ENCODE measurements around the gene WDR37. TPM values are rescaled to one million over a fixed set of nuclear protein-coding genes. Genes with fewer than 3 reads are reported as not detected.

The WDR37 gene
- total RNA-seq, 6 experiments from 2014 or later: 17.0 to 22.8 (median 18.8) TPM

DNA sequence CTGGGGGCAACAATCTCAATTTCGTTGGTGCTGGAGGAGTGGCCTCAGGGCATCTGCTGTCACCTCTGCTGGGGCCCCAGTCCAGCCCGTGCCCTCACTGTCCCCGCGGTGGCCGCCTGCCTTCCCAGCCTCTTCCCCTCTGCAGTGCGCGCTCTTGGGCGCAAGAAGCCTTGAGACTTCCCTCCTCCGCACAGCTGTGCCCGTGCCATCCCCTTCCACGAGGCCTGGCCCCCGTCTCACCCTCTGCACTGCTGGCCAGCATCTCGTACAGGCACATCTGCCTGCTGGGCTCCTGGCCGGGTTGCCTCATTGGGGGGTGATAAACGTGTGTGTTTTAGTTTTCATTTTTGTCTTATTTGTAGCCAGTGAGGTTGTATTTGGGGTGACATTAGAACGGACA is 44.5 kb upstream of the WDR37 start:
- Mint-ChIP-seq H3K4me3 (no peak overlapping the region), H3K36me3 (ENCODE audit: low read depth) (peaks cover 68% of the 10 kb centered on the region), H3K4me1 (ENCODE audit: low read depth) (no peaks in the 10 kb centered on the region), H3K27me3 (ENCODE audit: insufficient read depth) (peaks cover 6% of the 10 kb centered on the region), H3K27ac (no peak overlapping the region), H3K9me3 (no peaks in the 10 kb centered on the region)
- no peak for DNase-seq
- TF ChIP-seq, protein P1, sequence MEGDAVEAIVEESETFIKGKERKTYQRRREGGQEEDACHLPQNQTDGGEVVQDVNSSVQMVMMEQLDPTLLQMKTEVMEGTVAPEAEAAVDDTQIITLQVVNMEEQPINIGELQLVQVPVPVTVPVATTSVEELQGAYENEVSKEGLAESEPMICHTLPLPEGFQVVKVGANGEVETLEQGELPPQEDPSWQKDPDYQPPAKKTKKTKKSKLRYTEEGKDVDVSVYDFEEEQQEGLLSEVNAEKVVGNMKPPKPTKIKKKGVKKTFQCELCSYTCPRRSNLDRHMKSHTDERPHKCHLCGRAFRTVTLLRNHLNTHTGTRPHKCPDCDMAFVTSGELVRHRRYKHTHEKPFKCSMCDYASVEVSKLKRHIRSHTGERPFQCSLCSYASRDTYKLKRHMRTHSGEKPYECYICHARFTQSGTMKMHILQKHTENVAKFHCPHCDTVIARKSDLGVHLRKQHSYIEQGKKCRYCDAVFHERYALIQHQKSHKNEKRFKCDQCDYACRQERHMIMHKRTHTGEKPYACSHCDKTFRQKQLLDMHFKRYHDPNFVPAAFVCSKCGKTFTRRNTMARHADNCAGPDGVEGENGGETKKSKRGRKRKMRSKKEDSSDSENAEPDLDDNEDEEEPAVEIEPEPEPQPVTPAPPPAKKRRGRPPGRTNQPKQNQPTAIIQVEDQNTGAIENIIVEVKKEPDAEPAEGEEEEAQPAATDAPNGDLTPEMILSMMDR (IDR thresholded peaks at IDR 0.05): no peak

DNA sequence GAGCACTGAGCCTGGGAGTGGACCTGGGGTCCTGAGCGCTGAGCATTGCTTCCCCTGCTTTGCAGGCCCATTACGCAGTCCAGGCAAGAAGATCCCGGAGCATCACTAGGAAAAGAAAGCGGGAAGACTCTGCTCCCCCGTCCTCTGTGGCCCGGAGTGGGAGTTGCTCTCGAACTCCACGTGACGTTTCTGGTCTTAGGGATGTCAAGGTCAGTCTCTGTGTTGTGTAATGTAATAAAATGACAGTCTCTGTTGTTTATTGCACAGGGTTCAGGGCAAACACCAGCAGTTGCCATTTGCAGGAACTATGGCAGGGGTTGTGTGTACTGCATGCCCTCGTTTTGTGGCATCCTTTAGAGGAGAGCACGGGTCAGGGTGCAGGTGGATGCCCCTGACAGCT is 40.5 kb upstream of the WDR37 start:
- peaks cover 7% of the 10 kb centered on the region for H3K27me3 Mint-ChIP-seq (ENCODE audit: insufficient read depth)
- H3K36me3 Mint-ChIP-seq (ENCODE audit: low read depth): peaks cover 75% of the 10 kb centered on the region
- H3K4me3 Mint-ChIP-seq: no peak overlapping the region
- no peak overlapping the region for H3K27ac Mint-ChIP-seq
- TF ChIP-seq, protein P1 (IDR thresholded peaks at IDR 0.05): no peak
- no peaks in the 10 kb centered on the region for H3K4me1 Mint-ChIP-seq (ENCODE audit: low read depth)
- H3K9me3 Mint-ChIP-seq: no peaks in the 10 kb centered on the region
- DNase-seq: no peak

DNA sequence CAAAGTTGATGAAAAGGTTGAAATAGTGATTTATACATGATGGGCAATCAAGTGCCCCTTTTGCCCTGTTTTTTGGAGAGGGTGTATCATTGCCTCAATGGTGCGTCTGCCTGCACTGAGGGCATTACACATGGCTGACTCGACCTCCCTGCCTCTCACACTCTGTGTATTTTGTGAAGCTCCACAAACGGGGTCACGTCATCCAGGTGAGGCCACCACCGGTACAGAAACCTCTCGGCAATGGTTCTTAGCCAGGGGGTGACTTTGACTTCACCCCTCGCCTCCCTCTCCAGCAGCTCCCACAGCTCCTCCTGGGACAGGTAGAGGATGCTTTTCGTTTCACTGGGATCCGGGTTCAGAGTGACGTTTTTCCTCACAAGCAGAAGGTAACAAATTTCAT is 36.8 kb upstream of the WDR37 start:
- Mint-ChIP-seq H3K4me1 (ENCODE audit: low read depth) (no peaks in the 10 kb centered on the region), H3K27ac (no peak overlapping the region), H3K4me3 (no peak overlapping the region), H3K36me3 (ENCODE audit: low read depth) (peaks cover 54% of the 10 kb centered on the region), H3K9me3 (no peaks in the 10 kb centered on the region), H3K27me3 (ENCODE audit: insufficient read depth) (peaks cover 3% of the 10 kb centered on the region)
- no peak for DNase-seq
- TF ChIP-seq, protein P1 (IDR thresholded peaks at IDR 0.05): no peak

DNA sequence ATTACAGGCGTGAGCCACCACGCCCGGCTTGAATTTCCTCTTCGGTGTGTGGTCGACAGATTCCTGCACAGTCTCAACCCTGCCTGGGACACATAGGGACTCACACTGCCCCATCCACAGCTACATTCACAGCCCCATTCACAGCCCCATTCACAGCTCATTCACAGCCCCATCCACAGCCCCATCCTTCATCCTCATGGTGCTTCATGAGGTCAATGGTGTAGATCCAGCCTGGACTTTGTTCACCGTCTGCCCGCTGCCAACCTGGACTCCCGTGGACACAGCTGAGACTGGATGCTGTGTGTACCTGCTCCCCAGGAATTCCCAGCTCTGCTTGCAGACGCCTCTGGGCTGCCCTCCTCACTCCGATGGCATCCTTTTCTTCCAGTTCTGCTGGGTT is 35.7 kb upstream of the WDR37 start:
- Mint-ChIP-seq H3K9me3 (no peaks in the 10 kb centered on the region), H3K4me1 (ENCODE audit: low read depth) (no peaks in the 10 kb centered on the region), H3K4me3 (no peak overlapping the region), H3K27me3 (ENCODE audit: insufficient read depth) (peaks cover 3% of the 10 kb centered on the region), H3K27ac (no peak overlapping the region; the same call in 1 of the 2 replicates), H3K36me3 (ENCODE audit: low read depth) (peaks cover 50% of the 10 kb centered on the region)
- no peak for DNase-seq
- TF ChIP-seq, protein P1 (IDR thresholded peaks at IDR 0.05): no peak

DNA sequence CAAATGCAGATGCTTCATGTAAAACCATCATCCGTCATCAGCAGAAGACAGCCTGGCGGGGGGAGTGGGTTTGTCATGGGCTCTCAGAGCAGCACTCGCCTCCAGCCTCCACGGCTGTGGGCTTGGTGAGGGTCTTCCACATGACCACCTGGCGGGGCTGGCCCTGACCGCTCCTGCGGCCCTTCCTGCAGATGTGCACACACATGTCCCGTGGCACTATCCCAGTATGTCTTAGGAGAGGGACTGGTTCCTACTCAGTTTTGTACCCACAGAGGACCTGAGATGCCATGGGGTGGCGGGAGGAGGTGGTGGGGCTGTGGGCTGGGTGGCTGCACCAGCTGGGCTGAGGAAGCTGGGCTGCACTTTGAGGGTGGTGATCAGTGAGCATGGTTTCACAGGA is 35.2 kb upstream of the WDR37 start:
- Mint-ChIP-seq H3K9me3 (no peaks in the 10 kb centered on the region), H3K27me3 (ENCODE audit: insufficient read depth) (peaks cover 3% of the 10 kb centered on the region), H3K4me3 (no peak overlapping the region), H3K4me1 (ENCODE audit: low read depth) (no peaks in the 10 kb centered on the region), H3K36me3 (ENCODE audit: low read depth) (peaks cover 47% of the 10 kb centered on the region), H3K27ac (no peak overlapping the region; the same call in 1 of the 2 replicates)
- DNase-seq: no peak
- TF ChIP-seq, protein P1 (IDR thresholded peaks at IDR 0.05): no peak

DNA sequence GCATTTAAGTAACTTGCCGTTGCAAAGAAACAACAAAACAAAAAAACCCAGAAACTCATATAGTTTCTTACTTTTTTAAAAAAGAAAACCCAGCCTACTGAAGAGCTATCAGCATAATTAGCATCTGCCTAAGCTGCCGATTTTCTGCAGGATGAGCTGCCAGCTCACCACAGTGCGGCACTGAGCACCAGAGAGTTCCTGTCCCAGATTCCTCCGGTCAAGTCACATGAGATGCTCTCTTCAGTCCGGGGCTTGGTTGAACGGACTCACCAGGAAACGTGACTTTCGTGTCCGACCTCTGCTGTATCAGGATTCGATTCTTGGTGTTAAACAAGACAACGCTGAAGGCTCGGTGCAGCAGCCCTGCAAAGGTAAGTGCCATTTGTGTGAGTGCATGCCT is 33.8 kb upstream of the WDR37 start:
- Mint-ChIP-seq H3K4me3 (no peak overlapping the region), H3K27me3 (ENCODE audit: insufficient read depth) (peaks cover 3% of the 10 kb centered on the region), H3K27ac (no peak overlapping the region), H3K9me3 (no peaks in the 10 kb centered on the region), H3K36me3 (ENCODE audit: low read depth) (peaks cover 32% of the 10 kb centered on the region), H3K4me1 (ENCODE audit: low read depth) (no peaks in the 10 kb centered on the region)
- TF ChIP-seq, protein P1 (IDR thresholded peaks at IDR 0.05): no peak
- no peak for DNase-seq
